GM21381 (cell line): ENCODE data around the gene TOP3B.

ENCODE experiments used
- ATAC-seq: cut with Tn5 transposase; IDR thresholded peaks from one replicate; pipeline ENCODE4 v1.9.1; 2021; ENCODE audit warnings: mild to moderate bottlenecking, moderate library complexity; ENCODE audit not compliant: unreplicated experiment

Gene TOP3B

GRCh38 chr22:21963286-21963685 is 19.3 kb downstream of the TOP3B start:
- ATAC-seq, result no peak

GRCh38 chr22:21962655-21962949 is 20.0 kb downstream of the TOP3B start:
- no peak for ATAC-seq

GRCh38 chr22:21961886-21962654 is 20.5 kb downstream of the TOP3B start:
- no peak for ATAC-seq

- ATAC-seq, result no peak
These were observed 21.3 kb downstream of the TOP3B start for GRCh38 chr22:21961127-21961867.

GRCh38 chr22:21960200-21961126 is 22.1 kb downstream of the TOP3B start:
- ATAC-seq, result no peak

- no peak for ATAC-seq
These were observed 23.1 kb downstream of the TOP3B start for GRCh38 chr22:21959274-21960074.

- no peak for ATAC-seq
These were observed 24.0 kb downstream of the TOP3B start for GRCh38 chr22:21958360-21959273.

- peak; percentile 69 for ATAC-seq
These were observed 29.7 kb downstream of the TOP3B start, which contains the start of gene PPM1F for GRCh38 chr22:21952586-21953571. Gene PPM1F (minus strand): TSS chr22:21952848. CDS start chr22:21946048, 6,800 bp downstream.

- ATAC-seq, result peak; percentile 26
These were observed 30.6 kb downstream of the TOP3B start for GRCh38 chr22:21951931-21952465.

- no peak for ATAC-seq
These were observed 31.5 kb downstream of the TOP3B start for GRCh38 chr22:21951062-21951461.

GRCh38 chr22:21949948-21950347 is 32.6 kb downstream of the TOP3B start:
- ATAC-seq, result no peak

GRCh38 chr22:21949569-21949918 is 33.0 kb downstream of the TOP3B start:
- ATAC-seq, result no peak

GRCh38 chr22:21948824-21949568 is 33.6 kb downstream of the TOP3B start:
- ATAC-seq, result no peak

GRCh38 chr22:21948390-21948789 is 34.2 kb downstream of the TOP3B start:
- no peak for ATAC-seq

- ATAC-seq, result no peak
These were observed 35.3 kb downstream of the TOP3B start for GRCh38 chr22:21947040-21948014.

- no peak for ATAC-seq
These were observed 36.2 kb downstream of the TOP3B start for GRCh38 chr22:21946262-21946925.
